Measurements from ENCODE around the gene CDH4. TPM values are rescaled to one million over a fixed set of nuclear protein-coding genes. Genes with fewer than 3 reads are reported as not detected.

CDH4 gene
- polyA plus RNA-seq, 1 experiment: 1.5 TPM

- Histone ChIP-seq H3K27me3 (ENCODE audit: control insufficient read depth, insufficient read depth, low read length) (peaks cover 2% of the 10 kb centered on the region; the same call in 1 of the 2 replicates), H3K4me3 (ENCODE audit: low read depth, low read length) (no peak overlapping the region), H3K36me3 (ENCODE audit: control insufficient read depth, insufficient read depth, low read length) (no peaks in the 10 kb centered on the region)
- DNase-seq (ENCODE audit: low read depth): no peak
- no peak for TF ChIP-seq CTCF (IDR thresholded peaks at IDR 0.05; ENCODE audit: insufficient read depth, low read depth, low read length)
- POLR2A ChIA-PET: no interaction called here
- CTCF ChIA-PET: interaction anchor here (0.6 to 1.4 kb wide), 2 partner anchors 62 to 959 kb away, joined by 3 read pairs; no protein-coding TSS in a partner anchor
These were observed 28.9 kb upstream of the CDH4 start for GRCh38 chr20:61223121-61223520.

DNA sequence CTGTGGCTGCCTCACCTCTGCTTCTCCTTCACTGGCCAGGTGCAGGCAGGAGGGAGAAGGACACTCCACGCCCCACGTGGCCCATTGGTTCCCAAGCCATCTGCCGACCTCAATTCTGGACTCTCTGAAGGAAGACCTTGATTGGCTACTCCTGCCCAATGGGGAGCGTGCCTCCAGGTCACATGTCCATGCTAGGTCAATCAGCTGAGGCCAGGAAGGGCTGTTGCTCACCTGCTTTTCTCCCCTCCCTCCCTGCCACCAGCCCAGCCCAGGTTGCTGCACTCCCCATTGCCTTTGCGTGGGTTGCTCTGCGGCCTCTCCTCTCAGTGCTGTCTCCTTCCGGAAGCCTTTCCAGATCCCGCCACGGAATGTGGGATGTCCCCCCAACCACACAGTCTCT, 21.9 kb upstream of the CDH4 start:
- H3K27me3 ChIP-seq (ENCODE audit: control insufficient read depth, insufficient read depth, low read length): no peaks in the 10 kb centered on the region; the same call in 1 of the 2 replicates
- POLR2A ChIA-PET: no interaction called here
- no peaks in the 10 kb centered on the region for H3K36me3 ChIP-seq (ENCODE audit: control insufficient read depth, insufficient read depth, low read length)
- CTCF ChIA-PET: interaction anchor here (1.6 to 2.3 kb wide), 3 partner anchors 11 to 38 kb away, joined by 3 to 31 read pairs (median 12); no protein-coding TSS in a partner anchor
- H3K4me3 ChIP-seq (ENCODE audit: low read depth, low read length): no peak overlapping the region
- no peak for DNase-seq (ENCODE audit: low read depth)
- TF ChIP-seq CTCF (IDR thresholded peaks at IDR 0.05; ENCODE audit: insufficient read depth, low read depth, low read length): no peak

GRCh38 chr20:61233590-61233989, 18.5 kb upstream of the CDH4 start:
- POLR2A ChIA-PET: no interaction called here
- no peak for TF ChIP-seq CTCF (IDR thresholded peaks at IDR 0.05; ENCODE audit: insufficient read depth, low read depth, low read length)
- no peak for DNase-seq (ENCODE audit: low read depth)
- Histone ChIP-seq H3K4me3 (ENCODE audit: low read depth, low read length) (no peak overlapping the region), H3K36me3 (ENCODE audit: control insufficient read depth, insufficient read depth, low read length) (no peaks in the 10 kb centered on the region), H3K27me3 (ENCODE audit: control insufficient read depth, insufficient read depth, low read length) (no peaks in the 10 kb centered on the region; the same call in 1 of the 2 replicates)
- CTCF ChIA-PET: interaction anchor here (1.1 kb wide), 1 partner anchor 1023 kb away, joined by 3 read pairs; no protein-coding TSS in a partner anchor

GRCh38 chr20:61234224-61234890, 17.7 kb upstream of the CDH4 start:
- ChIA-PET CTCF (interaction anchor here (2.0 kb wide), 1 partner anchor 10 kb away, joined by 4 read pairs; no protein-coding TSS in a partner anchor), POLR2A (no interaction called here)
- no peak for DNase-seq (ENCODE audit: low read depth)
- TF ChIP-seq CTCF (IDR thresholded peaks at IDR 0.05; ENCODE audit: insufficient read depth, low read depth, low read length): no peak
- Histone ChIP-seq H3K4me3 (ENCODE audit: low read depth, low read length) (no peak overlapping the region), H3K36me3 (ENCODE audit: control insufficient read depth, insufficient read depth, low read length) (no peaks in the 10 kb centered on the region), H3K27me3 (ENCODE audit: control insufficient read depth, insufficient read depth, low read length) (no peaks in the 10 kb centered on the region)

DNA sequence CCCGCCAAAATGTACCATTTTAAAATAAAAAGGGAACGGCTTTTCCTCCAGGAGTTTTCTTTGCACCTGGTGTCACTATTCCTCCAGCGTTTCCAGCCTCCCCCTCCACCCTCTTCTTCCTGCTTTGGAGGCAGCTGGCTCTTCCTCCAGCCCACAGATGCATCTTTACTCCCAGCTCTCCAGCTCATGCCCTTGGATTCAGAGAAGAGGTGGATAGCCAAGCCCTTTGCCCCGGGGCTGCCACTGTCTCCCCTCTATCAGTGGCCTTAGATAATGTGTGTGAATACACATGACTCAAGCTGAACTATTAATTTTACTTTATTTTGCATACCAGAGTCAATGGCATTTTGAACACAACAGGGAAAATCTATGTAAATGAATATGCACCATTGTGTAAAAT, 15.3 kb upstream of the CDH4 start:
- Histone ChIP-seq H3K36me3 (ENCODE audit: control insufficient read depth, insufficient read depth, low read length) (no peaks in the 10 kb centered on the region), H3K27me3 (ENCODE audit: control insufficient read depth, insufficient read depth, low read length) (no peaks in the 10 kb centered on the region; the same call in 1 of the 2 replicates), H3K4me3 (ENCODE audit: low read depth, low read length) (no peak overlapping the region)
- TF ChIP-seq CTCF (IDR thresholded peaks at IDR 0.05; ENCODE audit: insufficient read depth, low read depth, low read length): no peak
- no peak for DNase-seq (ENCODE audit: low read depth)
- POLR2A ChIA-PET: no interaction called here
- CTCF ChIA-PET: interaction anchor here (1.2 to 1.9 kb wide), 2 partner anchors 8 to 26 kb away, joined by 4 to 5 read pairs; no protein-coding TSS in a partner anchor

Data from BJ (cell line).